ENCODE data around the gene TBCA. TPM values are rescaled to one million over a fixed set of nuclear protein-coding genes. Genes with fewer than 3 reads are reported as not detected.
"Not testable (repeated sequence)": the region's sequence is repeated elsewhere in the genome, so short reads cannot be mapped to it uniquely, and the experiment has no call there.

TBCA gene
- polyA plus RNA-seq, 3 donors from 2014 or later, result 162 to 182 (median 172) TPM

- DNase-seq, result no peak
- Mint-ChIP-seq H3K27me3 (ENCODE audit: low read depth in 3 of 3) (no peaks in the 10 kb centered on the region), H3K4me3 (peak overlapping the region in 1 of 5 donors; percentile 26), H3K27ac (peak overlapping the region in 4 of 6 donors; percentile 4 to 38 (median 20)), H3K9me3 (no peaks in the 10 kb centered on the region), H3K4me1 (peaks cover 30 to 62% of the 10 kb centered on the region in 2 donors), H3K36me3 (no peaks in the 10 kb centered on the region)
Measured at GRCh38 chr5:77719666-77720363, 56.3 kb downstream of the TBCA start.

- no peak for DNase-seq
- peak overlapping the region in 2 of 5 donors; percentile 7 to 44 for H3K4me3 Mint-ChIP-seq
- peak overlapping the region in 4 of 6 donors; percentile 1 to 45 (median 29) for H3K27ac Mint-ChIP-seq
- no peaks in the 10 kb centered on the region for H3K36me3 Mint-ChIP-seq
- H3K4me1 Mint-ChIP-seq, result peaks cover 27 to 56% of the 10 kb centered on the region in 2 donors
- H3K27me3 Mint-ChIP-seq (ENCODE audit: low read depth in 3 of 3), result no peaks in the 10 kb centered on the region
- H3K9me3 Mint-ChIP-seq, result no peaks in the 10 kb centered on the region
Measured at GRCh38 chr5:77718934-77719610, 57.1 kb downstream of the TBCA start.

- Mint-ChIP-seq H3K4me3 (no peak overlapping the region), H3K9me3 (no peaks in the 10 kb centered on the region), H3K27ac (peak overlapping the region in 1 of 6 donors; percentile 15), H3K4me1 (peaks cover 14 to 25% of the 10 kb centered on the region in 2 donors), H3K36me3 (peaks cover 13 to 14% (median 13%) of the 10 kb centered on the region in 3 donors), H3K27me3 (ENCODE audit: low read depth in 3 of 3) (no peaks in the 10 kb centered on the region)
- no peak for DNase-seq
Measured at GRCh38 chr5:77709993-77710685, 66.0 kb downstream of the TBCA start.

- H3K4me3 Mint-ChIP-seq, result no peak overlapping the region
- H3K4me1 Mint-ChIP-seq, result peaks cover 11 to 20% of the 10 kb centered on the region in 2 donors
- no peak for DNase-seq
- H3K36me3 Mint-ChIP-seq, result peaks cover 13 to 20% (median 17%) of the 10 kb centered on the region in 3 donors
- no peaks in the 10 kb centered on the region for H3K27me3 Mint-ChIP-seq (ENCODE audit: low read depth in 3 of 3)
- no peaks in the 10 kb centered on the region for H3K9me3 Mint-ChIP-seq
- H3K27ac Mint-ChIP-seq, result no peak overlapping the region
Measured at GRCh38 chr5:77709340-77709739, 66.8 kb downstream of the TBCA start.

GRCh38 chr5:77707791-77708190 is 68.3 kb downstream of the TBCA start:
- no peak overlapping the region for H3K27ac Mint-ChIP-seq
- no peaks in the 10 kb centered on the region for H3K27me3 Mint-ChIP-seq (ENCODE audit: low read depth in 3 of 3)
- no peaks in the 10 kb centered on the region for H3K9me3 Mint-ChIP-seq
- H3K4me1 Mint-ChIP-seq, result peaks cover 11 to 20% of the 10 kb centered on the region in 2 donors
- H3K36me3 Mint-ChIP-seq, result peaks cover 13 to 29% (median 23%) of the 10 kb centered on the region in 3 donors
- no peak for DNase-seq
- no peak overlapping the region for H3K4me3 Mint-ChIP-seq

GRCh38 chr5:77699569-77699968 is 76.6 kb downstream of the TBCA start:
- not testable (repeated sequence) for H3K4me3 Mint-ChIP-seq; H3K9me3 Mint-ChIP-seq; DNase-seq; H3K27me3 Mint-ChIP-seq (ENCODE audit: low read depth in 3 of 3)
- H3K4me1 Mint-ChIP-seq, result peaks cover 18 to 54% of the 10 kb centered on the region in 2 donors
- peaks cover 20 to 55% (median 27%) of the 10 kb centered on the region in 3 donors for H3K36me3 Mint-ChIP-seq
- peak overlapping the region in 2 of 6 donors; percentile 40 to 62 for H3K27ac Mint-ChIP-seq

- DNase-seq, result no peak
- Mint-ChIP-seq H3K27ac (no peak overlapping the region), H3K36me3 (peaks cover 14 to 52% (median 27%) of the 10 kb centered on the region in 3 donors), H3K4me3 (no peak overlapping the region), H3K9me3 (no peaks in the 10 kb centered on the region), H3K4me1 (peaks cover 18 to 61% of the 10 kb centered on the region in 2 donors), H3K27me3 (ENCODE audit: low read depth in 3 of 3) (no peaks in the 10 kb centered on the region)
Measured at GRCh38 chr5:77698920-77699319, 77.2 kb downstream of the TBCA start.

- no peaks in the 10 kb centered on the region for H3K27me3 Mint-ChIP-seq (ENCODE audit: low read depth in 3 of 3)
- H3K36me3 Mint-ChIP-seq, result peaks cover 13 to 52% (median 27%) of the 10 kb centered on the region in 3 donors
- peaks cover 18 to 62% of the 10 kb centered on the region in 2 donors for H3K4me1 Mint-ChIP-seq
Measured at GRCh38 chr5:77697692-77698091, 78.4 kb downstream of the TBCA start.

GRCh38 chr5:77696120-77696519 is 80.0 kb downstream of the TBCA start:
- H3K27ac Mint-ChIP-seq, result no peak overlapping the region

More at GRCh38 chr5:77697692-77698091, 78.4 kb downstream of the TBCA start:
- DNase-seq, result no peak
- Mint-ChIP-seq H3K9me3 (no peaks in the 10 kb centered on the region), H3K4me3 (no peak overlapping the region), H3K27ac (no peak overlapping the region)

GRCh38 chr5:77693913-77694312 is 82.2 kb downstream of the TBCA start:
- Mint-ChIP-seq H3K36me3 (peaks cover 19 to 45% (median 20%) of the 10 kb centered on the region in 3 donors), H3K27ac (peak overlapping the region in 1 of 6 donors; percentile 16), H3K4me1 (peaks cover 14 to 47% of the 10 kb centered on the region in 2 donors), H3K4me3 (no peak overlapping the region), H3K27me3 (ENCODE audit: low read depth in 3 of 3) (no peaks in the 10 kb centered on the region), H3K9me3 (no peaks in the 10 kb centered on the region)
- no peak for DNase-seq

More at GRCh38 chr5:77696120-77696519, 80.0 kb downstream of the TBCA start:
- peaks cover 9 to 46% (median 18%) of the 10 kb centered on the region in 3 donors for H3K36me3 Mint-ChIP-seq
- H3K9me3 Mint-ChIP-seq, result no peaks in the 10 kb centered on the region
- no peaks in the 10 kb centered on the region for H3K27me3 Mint-ChIP-seq (ENCODE audit: low read depth in 3 of 3)
- H3K4me1 Mint-ChIP-seq, result peaks cover 21 to 59% of the 10 kb centered on the region in 2 donors
- no peak for DNase-seq
- no peak overlapping the region for H3K4me3 Mint-ChIP-seq

GRCh38 chr5:77683171-77683732 is 92.9 kb downstream of the TBCA start:
- no peaks in the 10 kb centered on the region for H3K9me3 Mint-ChIP-seq
- H3K4me3 Mint-ChIP-seq, result no peak overlapping the region
- H3K27ac Mint-ChIP-seq, result no peak overlapping the region
- no peak for DNase-seq
- peaks cover 0 to 15% (median 4%) of the 10 kb centered on the region in 3 donors for H3K36me3 Mint-ChIP-seq
- H3K27me3 Mint-ChIP-seq (ENCODE audit: low read depth in 3 of 3), result peaks cover 0 to 4% (median 3%) of the 10 kb centered on the region in 3 donors
- no peaks in the 10 kb centered on the region for H3K4me1 Mint-ChIP-seq

- Mint-ChIP-seq H3K4me3 (no peak overlapping the region), H3K27ac (no peak overlapping the region), H3K36me3 (no peaks in the 10 kb centered on the region), H3K27me3 (ENCODE audit: low read depth in 3 of 3) (peaks cover 2 to 5% (median 3%) of the 10 kb centered on the region in 3 donors), H3K4me1 (no peaks in the 10 kb centered on the region), H3K9me3 (peaks cover 0 to 6% (median 3%) of the 10 kb centered on the region in 6 donors)
- DNase-seq, result no peak
Measured at GRCh38 chr5:77670526-77670925, 105.6 kb downstream of the TBCA start.

- no peak overlapping the region for H3K27ac Mint-ChIP-seq
- H3K4me3 Mint-ChIP-seq, result no peak overlapping the region
- peaks cover 2 to 5% (median 3%) of the 10 kb centered on the region in 3 donors for H3K27me3 Mint-ChIP-seq (ENCODE audit: low read depth in 3 of 3)
- H3K4me1 Mint-ChIP-seq, result no peaks in the 10 kb centered on the region
- no peaks in the 10 kb centered on the region for H3K9me3 Mint-ChIP-seq
- DNase-seq, result no peak
- no peaks in the 10 kb centered on the region for H3K36me3 Mint-ChIP-seq
Measured at GRCh38 chr5:77669677-77670076, 106.5 kb downstream of the TBCA start.

Measured in immature natural killer cell (primary cell).